HCT116 (cell line): Measurements from ENCODE around the gene CHST15. TPM values are rescaled to one million over a fixed set of nuclear protein-coding genes. Genes with fewer than 3 reads are reported as not detected.

Source experiments
- ATAC-seq: fragments of 200-7000 bp; cut with Tn5 transposase; 2 replicates; pipeline ENCODE4 v1.9.1; 2020; ENCODE audit warnings: mild to moderate bottlenecking, moderate library complexity
- BruUV-seq: library from RNA; stranded (reverse); fragments of 400-500 nt; replicated peaks from 2 replicates; lab custom pipeline; 2021; lab: Mats Ljungman, UMichigan
- CTCF ChIA-PET: fragments of 300-600 bp; sonication (Branson Sonifier 250); formaldehyde crosslinking; loops from one replicate; lab custom pipeline; 2021; ENCODE audit warnings: antibody characterized with exemption; lab: Charles Lee
- POLR2A ChIA-PET: fragments of 300-600, 350-600 bp; sonication (Branson Sonifier 250); formaldehyde crosslinking; loops from one replicate; lab custom pipeline; 2021; ENCODE audit warnings: antibody characterized with exemption; lab: Charles Lee
- RAD21 ChIA-PET, 2 experiments: fragments of 300-600 bp; sonication (Branson Sonifier 250); formaldehyde crosslinking; loops; one replicate each; lab custom pipeline; 2023; ENCODE audit warnings: low total read pairs in 2 of 2; ENCODE audit not compliant: uncharacterized antibody in 2 of 2, unreplicated experiment in 2 of 2, low non-redundant PET in 1 of 2; lab: Charles Lee
- DNase-seq: peaks from one replicate; pipeline ENCODE4 v3.0.0-alpha.2; 2010; ENCODE audit warnings: low read depth, low spot score
- H2AFZ ChIP-seq: fragments of 200-600 bp; shearing (Covaris generic), sonication (generic); 2 replicates; pipeline ENCODE4 v1.6.1; 2017; ENCODE audit warnings: low read depth, mixed run types, mixed read lengths, antibody characterized with exemption, low read length; ENCODE audit not compliant: poor library complexity, severe bottlenecking
- H3K27ac ChIP-seq: 2 replicates; pipeline ENCODE4 v1.5.1; 2012; ENCODE audit warnings: low read depth, low read length
- H3K27me3 ChIP-seq: fragments of 200-600 bp; sonication (generic); 2 replicates; pipeline ENCODE4 v1.6.1; 2016; ENCODE audit warnings: mixed run types, low read length, mixed read lengths; ENCODE audit not compliant: insufficient read depth
- H3K36me3 ChIP-seq, 2 experiments: fragments of 200-500 bp in 1 of 2; fragments of 200-600 bp in 1 of 2; sonication (Bioruptor generic) in 1 of 2; sonication (generic) in 1 of 2; 2 replicates each; pipeline versions ENCODE4 v1.5.1 to v1.6.1; 2014 to 2016; ENCODE audit warnings: low read length in 2 of 2, inconsistent platforms in 1 of 2, mixed read lengths in 1 of 2, mixed run types in 1 of 2; ENCODE audit not compliant: insufficient read depth in 2 of 2, control insufficient read depth in 1 of 2
- H3K4me1 ChIP-seq, 2 experiments: fragments of 200-600 bp in 1 of 2; sonication (generic) in 1 of 2; 2 replicates each; pipeline versions ENCODE4 v1.5.1 to v1.6.1; 2012 to 2017; ENCODE audit warnings: low read length in 2 of 2, inconsistent platforms in 1 of 2, mild to moderate bottlenecking in 1 of 2, mixed read lengths in 1 of 2, mixed run types in 1 of 2, moderate library complexity in 1 of 2; ENCODE audit not compliant: insufficient read depth in 2 of 2, control insufficient read depth in 1 of 2
- H3K4me2 ChIP-seq: fragments of 200-600 bp; sonication (generic); 2 replicates; pipeline ENCODE4 v1.6.1; 2017; ENCODE audit warnings: mixed run types, low read length, mixed read lengths
- H3K4me3 ChIP-seq, 2 experiments: fragments of 200-600 bp in 1 of 2; sonication (generic) in 1 of 2; replicated peaks in 1 of 2; 2 replicates each; pipeline ENCODE4 v1.5.1; 2011 to 2016; ENCODE audit warnings: low read length in 2 of 2, control low read depth in 1 of 2, low read depth in 1 of 2, mild to moderate bottlenecking in 1 of 2, mixed read lengths in 1 of 2, mixed run types in 1 of 2
- H3K79me2 ChIP-seq: fragments of 200-600 bp; sonication (generic); 2 replicates; pipeline ENCODE4 v1.6.1; 2017; ENCODE audit warnings: mild to moderate bottlenecking, mixed run types, low read length, moderate library complexity, mixed read lengths; ENCODE audit not compliant: insufficient read depth
- H3K9ac ChIP-seq: fragments of 200-600 bp; sonication (generic); 2 replicates; pipeline ENCODE4 v1.6.1; 2016; ENCODE audit warnings: low read length, mixed read lengths
- H3K9me2 ChIP-seq: fragments of 200-600 bp; sonication (generic), shearing (Covaris generic); 2 replicates; pipeline ENCODE4 v1.6.1; 2017; ENCODE audit warnings: mixed run types, mild to moderate bottlenecking, moderate library complexity; ENCODE audit not compliant: insufficient read depth
- H3K9me3 ChIP-seq, 2 experiments: fragments of 200-500 bp in 1 of 2; fragments of 200-600 bp in 1 of 2; sonication (Bioruptor generic) in 1 of 2; sonication (generic) in 1 of 2; 2 replicates each; pipeline ENCODE4 v1.6.1; 2014 to 2017; ENCODE audit warnings: low read length in 2 of 2, mixed read lengths in 2 of 2, inconsistent platforms in 1 of 2, low read depth in 1 of 2, mild to moderate bottlenecking in 1 of 2, mixed run types in 1 of 2, moderate library complexity in 1 of 2; ENCODE audit not compliant: control insufficient read depth in 1 of 2, insufficient read depth in 1 of 2
- H4K20me1 ChIP-seq: fragments of 200-600 bp; sonication (generic), shearing (Covaris generic); 2 replicates; pipeline ENCODE4 v1.6.1; 2017; ENCODE audit warnings: mixed run types, mild to moderate bottlenecking, moderate library complexity; ENCODE audit not compliant: insufficient read depth
- ATF3 ChIP-seq: IDR thresholded peaks from 2 replicates; pipeline ENCODE4 v1.6.1; 2012
- EGR1 ChIP-seq: IDR thresholded peaks from 2 replicates; pipeline ENCODE4 v1.6.1; 2012; ENCODE audit warnings: low read depth
- ELF1 ChIP-seq: IDR thresholded peaks from 2 replicates; pipeline ENCODE4 v1.6.1; 2012; ENCODE audit warnings: low read depth, borderline replicate concordance
- FOSL1 ChIP-seq: IDR thresholded peaks from 2 replicates; pipeline ENCODE4 v1.6.1; 2012; ENCODE audit warnings: low read depth
- MAX ChIP-seq: IDR thresholded peaks from 2 replicates; pipeline ENCODE4 v1.6.1; 2012
- POLR2A ChIP-seq: IDR thresholded peaks from 2 replicates; pipeline ENCODE4 v1.7.0; 2011; ENCODE audit warnings: borderline replicate concordance; ENCODE audit not compliant: insufficient read depth, insufficient read length; ENCODE audit errors: extremely low read depth
- POLR2AphosphoS5 ChIP-seq: IDR thresholded peaks from 2 replicates; pipeline ENCODE4 v1.6.1; 2011; ENCODE audit warnings: mild to moderate bottlenecking, low read depth, low read length, moderate library complexity
- REST ChIP-seq: IDR thresholded peaks from 2 replicates; pipeline ENCODE4 v1.6.1; 2012; ENCODE audit warnings: low read depth
- SIN3A ChIP-seq: IDR thresholded peaks from 2 replicates; pipeline ENCODE4 v1.6.1; 2012; ENCODE audit warnings: low read depth
- SRF ChIP-seq: IDR thresholded peaks from 2 replicates; pipeline ENCODE4 v1.6.1; 2012; ENCODE audit warnings: low read depth
- ZBTB33 ChIP-seq: IDR thresholded peaks from 2 replicates; pipeline ENCODE4 v1.6.1; 2011; ENCODE audit warnings: mild to moderate bottlenecking, low read length, moderate library complexity; ENCODE audit not compliant: insufficient replicate concordance; ENCODE audit errors: extremely low read depth
- ZFX ChIP-seq: fragments of 450-650 bp; IDR thresholded peaks from 2 replicates; pipeline ENCODE4 v1.6.1; 2017
- ZNF274 ChIP-seq: fragments of 200-500 bp; sonication (Bioruptor generic); IDR thresholded peaks from 2 replicates; pipeline ENCODE4 v1.6.1; 2014; ENCODE audit warnings: mild to moderate bottlenecking, low read depth, low read length, inconsistent platforms
- intact Hi-C: fragments of 100-400 bp; cut with micrococcal nuclease; formaldehyde crosslinking; loops from 2 replicates; pipeline ENCODE4 v1.10.0; 2022
- total RNA-seq: library from RNA; stranded (reverse); gene quantifications from one replicate; pipeline ENCODE4 v1.2.1, GENCODE V29; 2021; ENCODE audit not compliant: unreplicated experiment

CHST15 gene
- total RNA-seq, 1 experiment from 2014 or later = 47.2 TPM

GRCh38 chr10:123964953-123965352 is 128.4 kb downstream of the CHST15 start:
- Histone ChIP-seq H3K36me3 (no peaks in the 10 kb centered on the region), H3K9me2 (no peaks in the 10 kb centered on the region), H3K27ac (no peak overlapping the region), H3K4me2 (no peak overlapping the region), H2AFZ (no peak overlapping the region), H3K9me3 (no peaks in the 10 kb centered on the region), H3K4me1 (peaks cover 0 to 3% of the 10 kb centered on the region in 2 experiments; a peak in 1 of 4 replicates), H3K4me3 (no peak overlapping the region), H4K20me1 (no peaks in the 10 kb centered on the region), H3K9ac (no peak overlapping the region), H3K27me3 (peaks cover 25% of the 10 kb centered on the region), H3K79me2 (no peaks in the 10 kb centered on the region)
- POLR2A ChIA-PET = no interaction called here
- no peak for ATAC-seq
- DNase-seq = no peak
- RAD21 ChIA-PET = no interaction called here
- TF ChIP-seq EGR1 = no peak
- no peak for TF ChIP-seq MAX
- TF ChIP-seq POLR2A = no peak
- no peak for TF ChIP-seq SRF
- TF ChIP-seq ELF1 = no peak
- no peak for TF ChIP-seq ZNF274
- no peak for TF ChIP-seq ZBTB33
- no peak for TF ChIP-seq REST
- no peak for TF ChIP-seq ATF3
- no peak for TF ChIP-seq ZFX
- TF ChIP-seq SIN3A = no peak
- no peak for TF ChIP-seq POLR2AphosphoS5
- no peak for TF ChIP-seq FOSL1
- CTCF ChIA-PET = interaction anchor here (2.8 kb wide), 1 partner anchor 382 kb away, joined by 15 read pairs; no protein-coding TSS in a partner anchor
- BruUV-seq = no TSS peak
- intact Hi-C loops = loop anchor here (5.0 to 10.0 kb wide), 2 partner anchors 93 to 320 kb away; no protein-coding TSS in a partner anchor
